ACC112 (cell line): ENCODE results near the gene DENND1A.
"Not testable (repeated sequence)": the region's sequence is repeated elsewhere in the genome, so short reads cannot be mapped to it uniquely, and the experiment has no call there.

ENCODE experiments used
- H2AFZ ChIP-seq: fragments of 200-600 bp; sonication (generic); one replicate; pipeline ENCODE4 v1.6.0; 2017; ENCODE audit warnings: antibody characterized with exemption, low read length; ENCODE audit not compliant: unreplicated experiment
- H3K27ac ChIP-seq: fragments of 200-600 bp; sonication (generic); 2 replicates; pipeline ENCODE4 v1.5.1; 2014; ENCODE audit warnings: low read depth, mild to moderate bottlenecking, antibody characterized with exemption, low read length, moderate library complexity
- H3K27me3 ChIP-seq: fragments of 200-600 bp; sonication (generic); 2 replicates; pipeline ENCODE4 v1.6.1; 2014; ENCODE audit warnings: mild to moderate bottlenecking, antibody characterized with exemption, low read length, moderate library complexity, mixed read lengths; ENCODE audit not compliant: insufficient read depth
- H3K36me3 ChIP-seq: fragments of 200-600 bp; sonication (generic); 2 replicates; pipeline ENCODE4 v1.6.1; 2016; ENCODE audit warnings: mild to moderate bottlenecking, antibody characterized with exemption, low read length, moderate library complexity, mixed read lengths; ENCODE audit not compliant: insufficient read depth
- H3K4me1 ChIP-seq: fragments of 200-600 bp; sonication (generic); one replicate; pipeline ENCODE4 v1.6.1; 2016; ENCODE audit warnings: low read length, mixed read lengths; ENCODE audit not compliant: insufficient read depth, unreplicated experiment, control insufficient read depth
- H3K4me3 ChIP-seq: fragments of 200-600 bp; sonication (generic); 2 replicates; pipeline ENCODE4 v1.5.1; 2014; ENCODE audit warnings: mild to moderate bottlenecking, low read depth, low read length
- H3K79me2 ChIP-seq: fragments of 200-600 bp; sonication (generic); one replicate; pipeline ENCODE4 v1.6.0; 2016; ENCODE audit warnings: low read length; ENCODE audit not compliant: control insufficient read depth, unreplicated experiment, insufficient read depth

The DENND1A gene

DNA sequence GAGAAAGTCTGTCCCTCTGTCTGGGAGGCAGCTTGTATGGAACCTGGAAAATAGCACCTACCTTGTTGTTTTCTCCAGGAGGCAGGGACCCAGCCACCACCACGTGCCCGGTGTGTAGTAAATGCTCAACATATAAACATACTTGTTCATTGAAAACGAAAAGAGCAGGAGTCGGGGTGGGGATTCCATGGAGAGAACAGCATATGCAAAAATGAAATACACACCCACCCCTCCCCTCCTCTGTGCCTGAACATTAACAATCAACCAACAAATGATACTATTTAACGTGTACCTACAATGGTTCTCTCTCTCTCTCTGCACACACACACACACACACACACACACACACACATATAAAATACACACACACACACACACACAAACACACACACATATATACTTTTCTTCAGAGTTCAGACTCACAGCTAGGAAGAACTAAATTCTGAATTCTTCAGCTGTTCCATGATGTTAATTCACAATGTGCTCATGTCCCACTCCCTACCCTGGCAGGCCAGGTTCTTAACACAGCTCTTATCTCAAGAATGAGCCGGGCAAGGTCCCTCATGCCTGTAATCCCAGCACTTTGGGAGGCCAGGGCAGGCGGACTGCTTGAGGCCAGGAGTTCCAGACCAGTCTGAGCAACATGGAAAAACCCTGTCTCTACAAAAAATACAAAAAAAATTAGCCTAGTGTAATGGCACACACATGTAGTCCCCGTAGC, 16.3 kb upstream of the DENND1A start:
- peaks cover 7% of the 10 kb centered on the region; the same call in 1 of the 2 replicates for H3K27me3 ChIP-seq
- H3K27ac ChIP-seq = no peak overlapping the region
- no peaks in the 10 kb centered on the region for H3K79me2 ChIP-seq
- H2AFZ ChIP-seq = no peak overlapping the region
- no peaks in the 10 kb centered on the region for H3K4me1 ChIP-seq
- no peaks in the 10 kb centered on the region for H3K36me3 ChIP-seq
- H3K4me3 ChIP-seq = no peak overlapping the region

DNA sequence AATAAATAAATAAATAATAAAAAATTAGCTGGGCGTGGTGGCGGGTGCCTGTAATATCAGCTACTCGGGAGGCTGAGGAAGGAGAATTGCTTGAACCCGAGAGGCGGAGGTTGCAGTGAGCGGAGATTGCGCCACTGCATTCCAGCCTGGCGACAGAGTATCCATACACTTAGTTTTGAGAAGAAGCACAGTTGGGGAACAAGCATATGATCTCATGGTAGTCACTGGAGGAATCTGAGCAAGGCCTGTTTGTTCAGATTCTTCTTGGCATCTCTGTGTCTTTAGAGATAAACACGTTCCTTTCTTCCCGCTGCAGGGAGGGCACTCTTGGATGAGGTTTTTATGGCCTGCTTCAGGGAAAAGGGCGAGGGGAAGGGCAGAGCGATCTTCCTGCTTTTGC, 15.6 kb upstream of the DENND1A start:
- Histone ChIP-seq H3K79me2 (no peaks in the 10 kb centered on the region), H3K27me3 (peaks cover 4% of the 10 kb centered on the region; the same call in 1 of the 2 replicates), H3K4me3 (no peak overlapping the region), H2AFZ (no peak overlapping the region), H3K36me3 (no peaks in the 10 kb centered on the region), H3K27ac (no peak overlapping the region), H3K4me1 (no peaks in the 10 kb centered on the region)

DNA sequence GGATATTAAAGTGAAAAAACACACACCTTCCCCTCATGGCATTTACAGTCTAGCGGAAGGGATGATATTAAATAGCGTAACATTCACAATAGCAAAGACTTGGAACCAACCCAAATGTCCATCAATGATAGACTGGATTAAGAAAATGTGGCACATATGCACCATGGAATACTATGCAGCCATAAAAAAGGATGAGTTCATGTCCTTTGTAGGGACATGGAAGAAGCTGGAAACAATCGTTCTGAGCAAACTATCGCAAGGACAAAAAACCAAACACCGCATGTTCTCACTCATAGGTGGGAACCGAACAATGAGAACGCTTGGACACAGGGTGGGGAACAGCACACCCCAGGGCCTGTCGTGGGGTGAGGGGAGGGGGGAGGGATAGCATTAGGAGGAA, 14.5 kb upstream of the DENND1A start:
- not testable (repeated sequence) for H3K4me3 ChIP-seq, H2AFZ ChIP-seq, H3K36me3 ChIP-seq, H3K27me3 ChIP-seq, H3K79me2 ChIP-seq, H3K27ac ChIP-seq, H3K4me1 ChIP-seq

DNA sequence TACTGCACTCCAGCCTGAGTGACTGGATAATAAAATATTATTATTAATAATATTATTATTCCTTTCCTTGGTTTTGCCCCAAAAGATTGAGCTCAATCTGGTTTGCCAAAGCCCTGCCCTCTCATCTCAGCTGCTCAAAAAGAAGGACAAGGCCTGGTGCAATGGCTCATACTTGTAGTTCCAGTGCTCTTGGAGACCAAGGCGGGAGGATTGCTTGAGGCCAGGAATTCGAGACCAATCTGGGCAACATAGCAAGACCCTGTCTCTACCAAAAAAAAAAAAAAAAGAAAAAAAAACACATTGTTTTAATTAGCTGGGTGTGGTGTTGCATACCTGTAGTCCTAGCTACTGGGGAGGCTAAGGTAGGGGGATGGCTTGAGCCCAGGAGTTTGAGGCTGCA, 13.7 kb upstream of the DENND1A start:
- Histone ChIP-seq H3K27ac (no peak overlapping the region), H2AFZ (no peak overlapping the region), H3K36me3 (no peaks in the 10 kb centered on the region), H3K4me3 (no peak overlapping the region), H3K79me2 (no peaks in the 10 kb centered on the region), H3K4me1 (no peaks in the 10 kb centered on the region), H3K27me3 (peaks cover 4% of the 10 kb centered on the region; the same call in 1 of the 2 replicates)

DNA sequence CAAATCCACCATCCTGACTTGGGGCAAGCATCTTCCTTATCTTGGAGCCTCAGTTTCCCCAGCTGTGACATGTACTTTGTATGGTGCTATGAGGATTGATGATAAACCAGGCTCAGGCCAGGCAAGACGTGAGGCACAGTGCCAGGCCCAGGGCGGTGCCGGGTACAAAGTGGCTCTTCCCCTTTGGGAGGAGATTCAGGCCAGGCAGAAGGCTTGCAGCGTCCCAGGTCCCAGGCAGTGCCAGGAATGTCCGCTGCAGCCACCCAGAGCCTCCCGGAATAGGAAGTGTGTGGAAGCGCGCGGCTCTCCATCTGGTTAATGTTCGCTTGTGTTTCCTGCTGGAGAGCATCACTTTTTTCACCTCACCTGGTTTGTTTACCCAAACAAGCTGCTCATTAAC, 12.6 kb upstream of the DENND1A start:
- H3K4me1 ChIP-seq = no peaks in the 10 kb centered on the region
- H3K4me3 ChIP-seq = no peak overlapping the region
- no peak overlapping the region for H3K27ac ChIP-seq
- peaks cover 4% of the 10 kb centered on the region for H3K27me3 ChIP-seq
- no peaks in the 10 kb centered on the region for H3K79me2 ChIP-seq
- H2AFZ ChIP-seq = no peak overlapping the region
- no peaks in the 10 kb centered on the region for H3K36me3 ChIP-seq

DNA sequence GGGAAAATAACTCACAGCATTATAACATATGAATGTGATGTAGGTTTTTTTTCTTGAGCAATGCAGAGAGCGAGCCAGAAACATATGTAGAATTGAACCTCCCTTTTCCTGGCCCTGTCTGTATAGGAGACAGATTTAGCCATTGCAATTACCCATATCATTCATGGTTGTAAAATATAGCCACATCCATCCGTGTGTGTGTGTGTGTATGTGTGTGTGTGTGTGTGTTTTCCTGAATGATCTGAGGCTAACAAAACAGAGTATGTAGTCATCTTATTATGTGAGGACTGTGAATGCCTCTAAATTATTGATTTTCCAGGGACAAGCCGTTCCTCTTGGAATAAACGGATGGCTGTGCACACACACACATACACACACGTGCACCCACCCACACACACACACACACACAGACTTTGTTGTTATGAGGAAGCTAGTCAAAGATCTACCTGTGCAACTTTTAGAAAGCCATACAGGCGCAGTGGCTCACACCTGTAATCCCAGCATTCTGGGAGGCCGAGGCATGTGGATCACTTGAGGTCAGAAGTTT, 11.7 kb upstream of the DENND1A start:
- Histone ChIP-seq H3K27ac (no peak overlapping the region), H3K4me3 (no peak overlapping the region), H3K4me1 (no peaks in the 10 kb centered on the region)

DNA sequence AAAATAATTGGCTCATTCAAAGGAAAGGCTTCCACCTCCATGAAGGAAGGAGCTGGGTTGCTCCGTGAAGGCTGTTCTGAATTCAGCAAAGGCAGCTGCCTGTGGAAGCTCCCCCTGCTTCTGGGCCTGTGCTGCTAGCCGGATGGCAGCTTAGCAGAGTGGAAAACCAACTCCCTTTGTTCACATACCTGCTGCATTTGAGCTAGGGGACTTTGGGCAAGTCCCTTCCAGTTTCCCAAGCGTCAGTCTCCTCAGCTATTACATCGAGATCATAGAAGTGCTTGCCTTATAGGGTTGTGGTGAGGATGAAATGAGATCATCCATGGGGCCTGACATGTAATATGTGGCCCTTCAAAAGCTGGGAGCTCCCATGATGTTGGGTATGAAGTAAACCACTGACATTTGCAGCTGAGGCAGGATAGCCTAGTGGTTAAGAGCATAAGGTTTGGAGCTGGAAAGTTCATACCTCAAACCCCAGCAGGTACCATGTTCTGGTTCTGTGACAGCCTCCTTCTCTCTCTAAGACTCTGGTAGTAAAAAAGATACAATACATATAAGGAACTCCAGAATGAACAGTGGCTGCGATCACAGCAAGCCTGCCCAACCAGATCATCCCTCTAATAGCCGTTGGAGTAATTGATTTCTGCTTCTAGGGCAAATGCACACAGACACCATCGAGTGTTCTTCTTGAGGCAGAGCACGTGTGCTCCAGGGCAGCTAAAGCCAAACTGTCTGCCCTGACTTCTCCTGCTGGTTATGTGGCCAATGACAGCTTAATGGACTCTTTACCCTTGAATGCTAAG, 11.0 kb upstream of the DENND1A start:
- H3K27ac ChIP-seq = no peak overlapping the region
- no peaks in the 10 kb centered on the region for H3K79me2 ChIP-seq
- no peaks in the 10 kb centered on the region for H3K36me3 ChIP-seq
- H3K4me1 ChIP-seq = no peaks in the 10 kb centered on the region
- H3K27me3 ChIP-seq = peaks cover 11% of the 10 kb centered on the region
- H2AFZ ChIP-seq = no peak overlapping the region
- H3K4me3 ChIP-seq = no peak overlapping the region

More for the DNA sequence above, 11.7 kb upstream of the DENND1A start:
- Histone ChIP-seq H3K27me3 (peaks cover 4% of the 10 kb centered on the region), H3K36me3 (no peaks in the 10 kb centered on the region), H2AFZ (no peak overlapping the region), H3K79me2 (no peaks in the 10 kb centered on the region)

DNA sequence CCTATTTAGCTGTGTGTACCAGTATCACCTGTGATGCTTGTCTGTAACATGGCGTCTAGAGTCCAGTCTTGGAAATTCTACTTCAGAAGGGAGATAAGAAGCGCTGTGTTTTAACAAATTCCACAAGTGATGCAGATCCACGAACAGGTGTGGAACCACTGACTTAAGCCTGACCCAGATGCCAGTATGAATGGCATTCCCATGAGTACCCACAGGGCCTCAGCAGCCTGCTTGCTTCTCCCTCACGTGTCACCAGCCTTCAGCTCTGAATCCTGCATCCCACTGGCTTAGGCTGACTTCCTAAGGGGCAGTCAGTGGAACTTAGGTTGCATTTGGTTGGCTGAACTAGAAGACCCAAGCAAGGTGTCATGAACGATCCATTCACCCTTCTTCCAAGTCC, 8.5 kb upstream of the DENND1A start:
- H3K36me3 ChIP-seq = no peaks in the 10 kb centered on the region

DNA sequence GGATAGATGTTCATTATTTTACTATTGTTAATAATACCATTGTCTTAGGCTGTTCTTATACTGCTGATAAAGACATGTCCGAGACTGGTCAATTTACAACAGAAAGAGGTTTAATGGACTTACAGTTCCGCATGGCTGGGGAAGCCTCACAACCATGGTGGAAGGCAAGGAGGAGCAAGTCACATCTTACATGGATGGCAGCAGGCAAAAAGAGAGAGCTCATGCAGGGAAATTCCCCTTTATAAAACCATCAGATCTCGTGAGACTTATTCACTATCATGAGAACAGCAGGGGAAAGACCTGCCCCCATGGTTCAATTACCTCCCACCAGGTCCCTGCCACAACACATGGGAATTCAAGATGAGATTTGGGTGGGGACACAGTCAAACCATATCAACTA, 6.6 kb upstream of the DENND1A start:
- H3K79me2 ChIP-seq, H3K36me3 ChIP-seq, H3K4me3 ChIP-seq, H3K4me1 ChIP-seq, H2AFZ ChIP-seq, H3K27ac ChIP-seq: not testable (repeated sequence)
- peaks cover 18% of the 10 kb centered on the region for H3K27me3 ChIP-seq

More for the DNA sequence above, 8.5 kb upstream of the DENND1A start:
- Histone ChIP-seq H3K4me1 (peaks cover 7% of the 10 kb centered on the region), H3K27me3 (peaks cover 18% of the 10 kb centered on the region), H3K27ac (no peak overlapping the region), H3K4me3 (no peak overlapping the region), H2AFZ (no peak overlapping the region), H3K79me2 (no peaks in the 10 kb centered on the region)

DNA sequence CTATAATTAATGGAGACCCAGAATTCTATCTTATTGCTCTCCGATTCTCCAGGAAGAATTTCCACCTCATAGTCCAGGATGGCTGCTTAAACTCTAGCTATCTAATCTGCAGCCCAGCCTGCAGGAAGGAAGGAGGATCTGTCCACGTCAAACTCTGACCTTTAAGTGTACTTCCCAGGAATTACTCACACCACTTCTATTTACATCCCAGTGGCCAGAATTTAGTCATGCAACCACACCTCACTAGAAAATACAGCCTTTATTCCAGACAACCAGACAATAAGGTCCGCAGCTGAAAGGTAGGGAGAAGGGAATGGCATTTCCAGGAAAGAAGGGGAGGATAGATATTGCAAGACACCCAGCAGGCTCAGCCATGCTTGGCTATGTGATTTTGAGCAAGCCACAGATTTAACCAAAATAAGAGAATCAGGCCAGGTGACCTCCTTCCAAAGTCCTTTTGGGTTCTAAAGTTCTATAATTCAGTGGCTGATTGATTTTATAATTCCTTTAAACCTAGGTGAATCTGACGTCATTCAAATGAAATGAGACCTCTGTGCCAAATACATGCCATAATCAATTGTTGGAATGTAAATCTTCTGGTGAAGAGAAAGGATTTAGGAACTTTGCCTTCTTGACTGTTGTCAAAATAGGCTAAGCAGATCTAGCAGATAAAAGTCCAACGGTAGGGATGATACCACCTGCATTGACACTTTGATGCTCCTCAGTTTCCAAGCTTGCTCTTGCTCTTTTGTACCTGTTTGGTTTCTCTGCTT, 3.7 kb upstream of the DENND1A start:
- Histone ChIP-seq H3K79me2 (peaks cover 6% of the 10 kb centered on the region), H3K27me3 (peaks cover 15% of the 10 kb centered on the region), H3K4me1 (peaks cover 11% of the 10 kb centered on the region), H3K36me3 (no peaks in the 10 kb centered on the region), H3K27ac (no peak overlapping the region), H2AFZ (no peak overlapping the region), H3K4me3 (no peak overlapping the region)
